Uterus (tissue), 4 donors: ENCODE measurements around the gene SHKBP1. TPM values are rescaled to one million over a fixed set of nuclear protein-coding genes. Genes with fewer than 3 reads are reported as not detected.
A peak's percentile ranks its signal among the peaks of the same experiment; 100 is the strongest.

ENCODE experiments used
- DNase-seq, 2 donors: peaks; one replicate each; pipeline ENCODE4 v3.0.0-alpha.2; 2019 to 2020
- H3K27ac ChIP-seq, 2 donors: fragments of 200-600 bp; sonication (generic); 1 replicate in 1 of 2; 2 replicates in 1 of 2; pipeline ENCODE4 v1.5.1; 2016 to 2018
- H3K27me3 ChIP-seq, 2 donors: fragments of 200-600 bp; sonication (generic); one replicate each; pipeline ENCODE4 v1.5.1; 2018 to 2019; ENCODE audit warnings: control low read depth in 1 of 2
- H3K36me3 ChIP-seq, 2 donors: fragments of 200-600 bp; sonication (generic); one replicate each; pipeline ENCODE4 v1.5.1; 2019; ENCODE audit warnings: control low read depth in 1 of 2
- H3K4me1 ChIP-seq, 2 donors: fragments of 200-600 bp; sonication (generic); one replicate each; pipeline ENCODE4 v1.5.1; 2018 to 2019; ENCODE audit warnings: control low read depth in 1 of 2
- H3K4me3 ChIP-seq, 2 donors: fragments of 200-600 bp; sonication (generic); 1 replicate in 1 of 2; 2 replicates in 1 of 2; pipeline ENCODE4 v1.5.1; 2018 to 2019; ENCODE audit warnings: mild to moderate bottlenecking in 1 of 2
- H3K9me3 ChIP-seq, 2 donors: fragments of 200-600 bp; sonication (generic); one replicate each; pipeline ENCODE4 v1.5.1; 2019; ENCODE audit warnings: control low read depth in 1 of 2
- POLR2A ChIP-seq, 2 donors: fragments of 450-650 bp; IDR thresholded peaks; one replicate each; pipeline ENCODE4 v1.6.1; 2016; ENCODE audit warnings: antibody characterized with exemption in 2 of 2, mild to moderate bottlenecking in 1 of 2, moderate library complexity in 1 of 2
- intact Hi-C: fragments of 100-400 bp; cut with DNase I; formaldehyde crosslinking; loops from one replicate; pipeline ENCODE4 v1.15.1; 2023; ENCODE audit warnings: low total_unique reads
- total RNA-seq, 4 donors: library from RNA; depleted of rRNA in 3 of 4; stranded (reverse); fragments of >200 nt in 3 of 4; gene quantifications; one replicate each; pipeline versions ENCODE4 v1.1.0 to v1.2.4, GENCODE V29; 2014 to 2023
- TF ChIP-seq, protein P1 (sequence below), 4 experiments: fragments of 200-600 bp in 2 of 4; fragments of 450-650 bp in 2 of 4; sonication (generic) in 2 of 4; IDR thresholded peaks; one replicate each; pipeline ENCODE4 v1.5.1; 2016 to 2019; ENCODE audit warnings: antibody characterized with exemption in 4 of 4, mild to moderate bottlenecking in 2 of 4, moderate library complexity in 1 of 4
- donor health status: DM: yes; HTN: yes; CAD: no.

The SHKBP1 gene
- total RNA-seq, 4 donors from 2014 or later, result 15.1 to 57.4 (median 21.9) TPM

DNA sequence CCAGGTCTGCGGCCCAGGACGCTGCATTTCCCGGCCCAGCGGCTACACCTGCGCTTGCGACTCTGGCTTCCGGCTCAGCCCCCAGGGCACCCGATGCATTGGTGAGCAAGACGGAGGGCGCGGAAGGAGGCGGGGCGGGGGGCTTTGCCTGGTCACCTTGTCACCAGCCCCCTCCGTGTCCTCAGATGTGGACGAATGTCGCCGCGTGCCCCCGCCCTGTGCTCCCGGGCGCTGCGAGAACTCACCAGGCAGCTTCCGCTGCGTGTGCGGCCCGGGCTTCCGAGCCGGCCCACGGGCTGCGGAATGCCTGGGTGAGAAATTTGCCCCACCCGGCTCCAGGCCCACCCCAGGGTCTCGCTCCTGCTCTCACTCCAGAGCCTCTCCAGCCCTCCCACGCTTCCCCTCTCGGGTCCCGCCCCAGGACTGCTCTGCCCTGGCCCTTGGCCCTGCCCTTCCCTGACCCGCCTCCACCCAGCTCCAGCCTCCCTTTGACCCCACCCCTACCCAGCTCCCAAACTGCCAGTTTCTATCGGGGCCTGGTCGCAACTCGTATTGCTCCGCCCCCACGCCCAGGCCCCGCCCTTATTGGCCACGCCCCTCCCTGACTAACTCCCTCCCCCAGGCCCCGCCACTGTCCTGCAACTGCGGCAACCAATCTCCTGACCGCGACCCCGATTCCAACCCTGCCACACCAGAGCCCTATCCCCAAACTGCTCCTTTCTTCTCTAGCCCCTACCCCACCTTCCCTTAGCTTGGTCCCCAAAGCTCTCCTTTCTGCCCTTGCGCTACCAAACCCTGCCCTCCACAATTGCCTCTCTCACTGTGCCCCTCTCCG, 33.1 kb downstream of the SHKBP1 start:
- no peaks in the 10 kb centered on the region for H3K27me3 ChIP-seq
- DNase-seq, result peak; percentile 75 to 95
- intact Hi-C loops, result loop anchor here (10.0 kb wide), 1 partner anchor 145 kb away; the partner anchor contains the start of genes BLVRB and SPTBN4
- TF ChIP-seq POLR2A (IDR thresholded peaks at IDR 0.05), result peak in 1 of 2 donors; percentile 7
- TF ChIP-seq, protein P1, sequence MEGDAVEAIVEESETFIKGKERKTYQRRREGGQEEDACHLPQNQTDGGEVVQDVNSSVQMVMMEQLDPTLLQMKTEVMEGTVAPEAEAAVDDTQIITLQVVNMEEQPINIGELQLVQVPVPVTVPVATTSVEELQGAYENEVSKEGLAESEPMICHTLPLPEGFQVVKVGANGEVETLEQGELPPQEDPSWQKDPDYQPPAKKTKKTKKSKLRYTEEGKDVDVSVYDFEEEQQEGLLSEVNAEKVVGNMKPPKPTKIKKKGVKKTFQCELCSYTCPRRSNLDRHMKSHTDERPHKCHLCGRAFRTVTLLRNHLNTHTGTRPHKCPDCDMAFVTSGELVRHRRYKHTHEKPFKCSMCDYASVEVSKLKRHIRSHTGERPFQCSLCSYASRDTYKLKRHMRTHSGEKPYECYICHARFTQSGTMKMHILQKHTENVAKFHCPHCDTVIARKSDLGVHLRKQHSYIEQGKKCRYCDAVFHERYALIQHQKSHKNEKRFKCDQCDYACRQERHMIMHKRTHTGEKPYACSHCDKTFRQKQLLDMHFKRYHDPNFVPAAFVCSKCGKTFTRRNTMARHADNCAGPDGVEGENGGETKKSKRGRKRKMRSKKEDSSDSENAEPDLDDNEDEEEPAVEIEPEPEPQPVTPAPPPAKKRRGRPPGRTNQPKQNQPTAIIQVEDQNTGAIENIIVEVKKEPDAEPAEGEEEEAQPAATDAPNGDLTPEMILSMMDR (IDR thresholded peaks at IDR 0.05), result no peak
- H3K27ac ChIP-seq, result peak overlapping the region; percentile 70 to 71
- H3K4me3 ChIP-seq, result peak overlapping the region; percentile 10 to 13
- peaks cover 0 to 9% of the 10 kb centered on the region in 2 donors for H3K4me1 ChIP-seq
- H3K9me3 ChIP-seq, result no peaks in the 10 kb centered on the region
- H3K36me3 ChIP-seq, result no peaks in the 10 kb centered on the region

DNA sequence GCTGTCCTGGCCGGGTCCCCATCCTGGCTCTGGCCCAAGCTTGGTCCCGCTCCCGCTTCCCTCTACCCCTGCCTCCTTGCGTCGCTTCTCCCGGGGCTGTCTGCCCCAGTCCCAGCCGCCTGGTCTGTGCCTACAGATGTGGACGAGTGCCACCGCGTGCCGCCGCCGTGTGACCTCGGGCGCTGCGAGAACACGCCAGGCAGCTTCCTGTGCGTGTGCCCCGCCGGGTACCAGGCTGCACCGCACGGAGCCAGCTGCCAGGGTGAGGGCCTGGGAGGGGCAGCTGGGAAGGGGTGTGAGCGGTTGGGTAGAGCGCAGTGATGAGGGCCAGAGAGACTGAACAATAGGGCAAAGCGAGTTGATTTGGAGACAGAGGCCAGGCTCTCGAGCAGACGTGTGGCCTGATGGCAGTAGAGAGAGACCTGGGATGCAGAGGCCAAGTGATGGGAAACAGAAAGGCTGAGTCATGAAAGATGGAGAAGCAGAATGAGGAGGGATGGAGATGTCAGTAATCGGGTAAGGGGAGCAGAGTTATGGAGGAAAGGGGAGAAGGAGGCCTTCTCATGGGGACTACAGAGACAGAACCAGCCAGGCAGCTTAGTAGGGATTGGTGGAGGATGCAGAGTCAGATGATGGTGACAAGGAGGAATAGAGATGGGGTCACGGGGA, 33.9 kb downstream of the SHKBP1 start:
- Histone ChIP-seq H3K36me3 (no peaks in the 10 kb centered on the region), H3K4me1 (peaks cover 0 to 8% of the 10 kb centered on the region in 2 donors), H3K4me3 (no peak overlapping the region), H3K27ac (peak overlapping the region; percentile 70 to 71), H3K9me3 (no peaks in the 10 kb centered on the region), H3K27me3 (no peaks in the 10 kb centered on the region)
- TF ChIP-seq POLR2A (IDR thresholded peaks at IDR 0.05), result no peak
- TF ChIP-seq, protein P1 (IDR thresholded peaks at IDR 0.05), result no peak
- no peak for DNase-seq
- intact Hi-C loops, result no loop called here

DNA sequence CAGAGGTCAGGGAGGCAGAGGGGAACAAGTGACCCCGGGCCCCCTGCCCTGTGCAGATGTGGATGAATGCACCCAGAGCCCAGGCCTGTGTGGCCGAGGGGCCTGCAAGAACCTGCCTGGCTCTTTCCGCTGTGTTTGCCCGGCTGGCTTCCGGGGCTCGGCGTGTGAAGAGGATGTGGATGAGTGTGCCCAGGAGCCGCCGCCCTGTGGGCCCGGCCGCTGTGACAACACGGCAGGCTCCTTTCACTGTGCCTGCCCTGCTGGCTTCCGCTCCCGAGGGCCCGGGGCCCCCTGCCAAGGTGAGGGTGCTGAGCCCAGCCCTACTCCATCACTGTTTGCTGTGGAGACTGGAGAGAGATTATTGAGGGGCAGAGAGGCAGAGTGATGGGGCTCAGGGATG, 34.4 kb downstream of the SHKBP1 start:
- Histone ChIP-seq H3K36me3 (no peaks in the 10 kb centered on the region), H3K9me3 (no peaks in the 10 kb centered on the region), H3K4me1 (peaks cover 0 to 3% of the 10 kb centered on the region in 2 donors), H3K4me3 (no peak overlapping the region), H3K27me3 (no peaks in the 10 kb centered on the region), H3K27ac (peak overlapping the region; percentile 70 to 71)
- no peak for DNase-seq
- no peak for TF ChIP-seq POLR2A (IDR thresholded peaks at IDR 0.05)
- TF ChIP-seq, protein P1 (IDR thresholded peaks at IDR 0.05), result no peak
- intact Hi-C loops, result no loop called here

DNA sequence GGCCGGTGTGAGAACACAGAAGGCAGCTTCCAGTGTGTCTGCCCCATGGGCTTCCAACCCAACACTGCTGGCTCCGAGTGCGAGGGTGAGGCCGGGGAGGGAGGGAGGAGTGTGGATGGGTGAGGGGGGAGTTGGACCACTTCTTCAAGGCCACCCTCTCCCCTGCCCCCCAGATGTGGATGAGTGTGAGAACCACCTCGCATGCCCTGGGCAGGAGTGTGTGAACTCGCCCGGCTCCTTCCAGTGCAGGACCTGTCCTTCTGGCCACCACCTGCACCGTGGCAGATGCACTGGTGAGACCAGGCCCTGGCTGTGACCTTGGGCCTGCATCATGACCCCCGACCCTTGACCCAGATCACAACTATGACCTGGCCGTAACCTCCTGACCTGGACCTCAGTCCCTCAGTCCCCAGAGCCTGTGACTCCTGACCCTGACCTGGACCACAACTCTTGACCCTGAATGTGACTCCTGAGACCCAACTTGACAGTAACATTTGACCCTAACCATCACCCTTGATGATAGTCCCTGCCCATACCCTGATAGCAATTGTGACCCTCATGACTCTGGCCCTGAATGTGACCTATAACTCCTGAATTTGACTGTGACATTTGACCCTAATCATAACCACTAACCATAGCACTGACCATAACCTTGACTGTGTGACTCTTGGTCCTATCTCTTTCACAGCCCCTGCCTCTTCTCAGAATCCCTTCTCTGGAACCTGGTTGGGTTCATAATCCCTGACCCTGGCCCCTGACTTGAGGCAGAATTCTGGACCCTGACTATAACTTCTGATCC, 35.4 kb downstream of the SHKBP1 start:
- Histone ChIP-seq H3K36me3 (no peaks in the 10 kb centered on the region), H3K27ac (no peak overlapping the region), H3K27me3 (no peaks in the 10 kb centered on the region), H3K9me3 (no peaks in the 10 kb centered on the region), H3K4me1 (peaks cover 0 to 3% of the 10 kb centered on the region in 2 donors), H3K4me3 (no peak overlapping the region)
- intact Hi-C loops, result no loop called here
- DNase-seq, result no peak
- no peak for TF ChIP-seq POLR2A (IDR thresholded peaks at IDR 0.05)
- TF ChIP-seq, protein P1 (IDR thresholded peaks at IDR 0.05), result no peak
